RPMI8226 (cell line): ENCODE data around the gene TIAM1.

Experiments used
- DNase-seq: peaks from one replicate; pipeline ENCODE4 v3.0.0-alpha.2; 2015

The TIAM1 gene

DNA sequence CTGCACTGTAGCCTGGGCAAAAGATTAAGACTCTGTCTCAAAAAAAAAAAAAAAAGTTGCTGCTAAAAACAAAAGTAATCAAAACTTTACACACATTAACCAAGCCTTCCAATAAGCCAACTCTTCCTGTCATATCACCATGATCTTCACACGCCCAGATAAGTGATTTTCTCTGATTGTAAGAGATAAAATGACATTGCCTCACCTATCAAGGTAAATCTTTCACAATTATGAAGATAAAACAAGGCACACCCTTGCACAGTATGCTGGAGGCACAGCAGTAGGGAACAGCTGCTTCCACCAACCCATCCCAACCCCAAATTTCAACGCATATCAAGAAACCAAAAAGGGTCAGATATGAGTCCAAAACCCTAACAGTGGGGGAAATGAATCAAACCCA lies 8.8 kb upstream of the TIAM1 start:
- DNase-seq = no peak

DNA sequence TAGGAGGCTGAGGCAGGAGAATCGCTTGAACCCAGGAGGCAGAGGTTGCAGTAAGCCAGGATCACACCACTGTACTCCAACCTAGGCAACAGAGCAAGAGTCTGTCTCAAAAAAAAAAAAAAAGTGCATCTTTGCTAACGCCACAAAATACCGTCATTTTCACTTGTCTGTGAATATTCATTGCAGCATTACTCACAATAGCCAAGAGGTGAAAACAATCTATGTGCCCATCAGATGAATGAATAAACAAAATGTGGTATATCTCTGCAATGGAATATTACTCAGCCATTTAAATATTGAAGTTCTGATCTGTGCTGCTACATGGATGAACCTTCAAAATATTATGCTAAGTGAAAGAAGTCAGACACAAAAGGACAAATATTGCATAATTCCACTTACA lies 7.9 kb upstream of the TIAM1 start:
- DNase-seq = no peak

DNA sequence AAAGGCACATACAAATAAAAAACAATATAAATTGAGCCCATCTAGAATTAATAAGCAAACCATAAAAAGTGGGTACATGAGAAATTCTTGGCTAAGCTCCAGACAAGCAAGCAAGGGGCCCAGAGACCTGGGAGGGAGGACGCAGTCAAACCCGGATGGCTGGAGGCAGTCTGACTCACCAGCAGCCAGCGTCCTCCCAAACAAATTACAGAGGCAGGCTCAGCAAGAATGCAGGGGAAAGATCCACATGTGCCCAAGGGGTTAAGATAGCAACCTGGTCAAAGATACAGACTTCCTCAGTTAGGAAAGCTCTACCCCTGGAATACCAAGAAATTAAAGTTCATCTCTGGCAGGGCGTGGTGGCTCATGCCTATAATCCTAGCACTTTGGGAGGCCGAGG lies 7.4 kb upstream of the TIAM1 start:
- no peak for DNase-seq

DNA sequence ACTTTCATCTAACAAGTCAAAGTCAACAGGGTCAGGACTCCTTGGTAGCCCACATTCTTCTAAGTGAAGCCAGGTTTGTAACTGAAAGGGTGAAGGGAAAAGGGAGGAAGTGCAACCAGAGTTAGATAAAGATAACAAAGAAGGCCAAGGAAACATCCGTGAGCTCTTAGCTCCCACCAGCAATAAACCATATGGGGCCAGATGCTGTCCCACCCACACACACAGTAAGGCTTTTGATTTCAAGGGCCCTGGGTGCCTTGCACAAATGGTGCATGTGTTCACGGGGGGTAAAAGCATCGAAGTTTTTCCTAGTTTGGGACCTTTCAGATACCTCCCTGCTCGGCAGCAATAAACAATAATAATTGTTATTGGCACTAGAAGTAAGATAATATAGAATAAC lies 5.1 kb upstream of the TIAM1 start:
- DNase-seq = no peak

DNA sequence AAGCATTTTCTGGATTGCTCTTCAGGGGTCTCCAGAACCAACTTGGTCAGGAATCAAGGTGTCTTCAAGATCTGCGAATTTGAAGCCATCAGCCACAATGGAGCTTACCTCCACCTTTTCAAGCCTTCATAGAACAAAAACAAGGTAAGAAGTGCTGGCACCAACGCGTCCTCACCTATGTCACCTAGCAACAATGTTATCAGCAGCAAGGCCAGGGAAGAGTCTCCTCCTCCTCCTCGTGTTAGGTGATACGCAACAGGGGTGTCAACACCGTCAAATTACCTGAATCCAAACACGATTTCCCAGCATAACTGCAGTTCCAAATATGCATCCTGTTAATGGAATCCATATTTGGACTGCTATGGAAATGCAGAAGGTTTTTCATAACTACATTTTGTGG lies 4.1 kb upstream of the TIAM1 start:
- no peak for DNase-seq

DNA sequence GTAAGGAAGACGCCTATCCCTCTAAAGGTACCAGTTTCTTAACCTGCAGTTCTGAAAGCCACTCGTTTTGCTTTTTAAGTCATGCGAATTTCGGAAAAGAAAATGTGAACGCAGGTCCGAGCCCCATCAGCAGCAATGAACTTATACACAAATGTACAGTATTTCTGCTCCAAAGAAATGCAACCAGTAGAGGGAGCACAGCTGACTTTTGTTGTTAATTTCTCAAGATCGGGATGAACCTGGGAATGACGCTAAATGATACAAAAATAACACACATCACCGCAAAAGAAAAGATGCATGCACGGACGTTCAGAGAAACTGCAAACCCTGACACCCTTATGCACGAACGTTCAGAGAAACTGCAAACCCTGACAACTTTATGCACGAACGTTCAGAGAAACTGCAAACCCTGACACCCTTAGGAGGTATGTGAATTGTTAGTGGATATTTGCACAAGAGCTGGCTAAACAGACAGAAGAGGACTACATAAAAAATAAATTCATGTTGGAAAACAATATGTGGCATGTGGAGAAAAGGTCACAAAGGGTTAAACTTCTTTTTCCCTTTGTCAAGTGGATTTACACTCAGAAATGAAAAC lies 3.5 kb upstream of the TIAM1 start:
- DNase-seq = peak; percentile 17

DNA sequence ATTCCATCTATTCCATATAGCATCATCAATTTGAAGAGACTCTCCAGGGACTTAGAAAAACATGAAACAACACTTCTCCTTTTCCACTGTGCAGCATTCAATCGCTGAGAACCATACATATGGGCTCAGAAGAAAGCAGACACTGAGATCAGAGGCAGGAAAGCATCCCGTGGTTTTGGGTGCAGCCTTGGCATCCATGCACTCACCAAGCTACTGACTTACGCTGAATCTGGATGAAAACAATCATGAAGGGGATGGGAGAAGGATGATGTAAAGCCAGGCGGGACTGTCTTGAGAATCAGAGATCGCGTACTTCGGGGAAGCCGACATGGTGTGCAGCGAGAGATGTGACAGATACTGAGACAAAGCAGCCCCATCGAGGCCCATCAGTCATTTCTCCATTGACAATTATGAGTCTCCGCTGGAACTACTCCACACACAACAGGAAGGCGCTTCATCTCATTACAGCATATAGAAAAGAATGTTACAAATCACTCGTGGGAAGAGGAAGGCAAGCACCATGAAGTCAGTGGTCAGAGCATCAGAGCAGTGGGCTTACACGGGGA lies 2.3 kb upstream of the TIAM1 start:
- DNase-seq = no peak

DNA sequence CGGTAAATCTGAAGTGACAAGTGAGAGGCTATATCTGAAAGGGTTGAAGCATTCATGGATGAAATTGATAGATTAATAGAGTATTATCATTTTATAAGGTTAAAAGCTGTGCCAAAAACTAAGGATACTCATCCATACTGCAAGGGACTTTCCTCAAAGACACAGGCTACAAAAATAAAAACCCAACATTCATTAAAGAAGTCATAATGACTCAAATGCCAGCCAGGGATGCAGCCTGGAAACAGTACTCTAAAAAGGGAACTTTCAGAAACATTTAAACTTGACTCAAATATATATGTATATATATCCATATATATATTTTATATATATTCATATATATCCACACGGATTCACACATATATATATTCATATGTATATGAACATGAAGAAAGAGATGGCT lies 1.1 kb upstream of the TIAM1 start:
- DNase-seq = no peak

DNA sequence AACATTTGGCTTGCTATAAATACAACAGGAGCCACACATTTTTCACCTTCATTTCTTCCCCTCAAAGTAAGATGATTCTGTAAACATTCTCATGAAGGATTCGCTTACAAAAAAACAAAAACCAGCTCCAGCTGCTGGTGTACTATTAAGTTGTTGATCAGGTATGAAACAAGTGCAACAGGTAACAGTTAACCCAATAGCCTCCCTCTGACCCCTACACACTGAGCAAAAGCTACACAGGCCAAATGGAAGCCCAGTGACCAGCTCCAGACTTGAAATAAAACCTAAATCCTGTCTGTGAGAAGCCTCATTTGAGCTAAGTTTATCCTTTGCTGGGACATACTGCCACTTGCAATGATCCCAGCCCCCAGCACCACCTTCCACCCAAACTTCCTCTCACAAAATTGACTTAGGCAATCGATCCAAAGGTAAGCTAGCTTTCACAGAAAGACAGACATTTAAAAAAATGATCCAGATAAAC lies 991 bp downstream of the TIAM1 start:
- no peak for DNase-seq

DNA sequence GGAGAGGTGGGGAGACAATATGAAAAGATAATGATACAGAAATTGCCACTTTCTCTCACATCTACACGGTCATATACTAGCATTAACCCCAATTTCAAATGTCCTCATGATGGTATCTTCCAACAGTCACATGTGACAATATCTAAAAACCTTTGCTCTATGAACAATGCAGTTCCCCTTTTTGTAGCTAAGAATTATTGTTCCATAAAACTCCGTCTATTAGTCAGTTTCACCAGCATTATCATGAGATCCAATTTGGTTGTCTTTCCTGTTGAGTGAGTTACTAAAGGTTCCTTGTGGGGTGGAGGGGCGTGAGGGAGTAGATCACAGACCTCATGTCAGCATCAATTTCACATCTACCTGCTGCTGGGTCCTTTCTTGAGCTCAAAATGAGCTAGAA lies 1.7 kb downstream of the TIAM1 start:
- no peak for DNase-seq

DNA sequence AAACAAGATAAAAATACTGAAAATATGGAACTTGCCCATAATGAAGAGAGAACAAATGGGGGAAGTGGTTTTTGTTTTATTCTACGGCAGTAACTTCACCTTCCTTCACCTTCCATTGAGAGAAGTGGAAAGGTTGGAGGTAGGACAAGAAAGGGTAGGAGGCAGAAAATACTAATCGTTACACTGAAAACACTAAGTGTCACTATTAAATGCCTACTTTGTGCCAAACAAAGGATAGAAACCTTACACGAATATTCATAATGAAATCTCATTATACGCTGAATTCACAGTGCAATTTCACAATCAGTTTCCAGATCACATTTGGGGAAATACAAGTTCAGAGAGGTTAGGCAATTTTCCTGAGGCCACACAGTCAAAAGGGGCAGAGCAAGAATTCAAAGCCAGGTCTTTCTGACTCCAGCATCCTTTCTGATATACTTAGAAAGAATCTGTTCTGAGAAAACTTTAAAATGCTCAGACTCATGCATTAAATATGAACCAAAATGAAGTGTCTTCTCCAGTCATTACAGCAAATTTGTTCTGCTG lies 3.0 kb downstream of the TIAM1 start:
- no peak for DNase-seq

DNA sequence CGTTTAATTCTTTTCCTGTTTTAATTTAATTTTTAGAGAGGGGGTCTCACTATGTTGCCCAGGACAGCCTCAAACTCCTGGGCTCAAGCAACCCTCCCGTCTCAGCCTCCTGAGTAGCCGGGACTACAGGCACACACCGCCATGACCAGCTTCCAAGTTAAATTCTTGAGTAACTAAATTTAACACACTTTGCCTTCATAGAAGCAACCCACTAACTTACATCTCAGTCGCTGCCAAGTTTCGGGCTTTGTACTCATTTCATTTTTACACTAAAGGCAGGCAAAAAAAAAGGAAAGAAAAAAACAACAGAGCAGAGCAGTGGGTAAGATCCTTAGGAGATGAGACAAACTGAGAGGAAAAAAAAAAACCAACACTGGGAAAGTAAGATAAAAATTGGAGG lies 3.5 kb downstream of the TIAM1 start:
- DNase-seq = no peak

DNA sequence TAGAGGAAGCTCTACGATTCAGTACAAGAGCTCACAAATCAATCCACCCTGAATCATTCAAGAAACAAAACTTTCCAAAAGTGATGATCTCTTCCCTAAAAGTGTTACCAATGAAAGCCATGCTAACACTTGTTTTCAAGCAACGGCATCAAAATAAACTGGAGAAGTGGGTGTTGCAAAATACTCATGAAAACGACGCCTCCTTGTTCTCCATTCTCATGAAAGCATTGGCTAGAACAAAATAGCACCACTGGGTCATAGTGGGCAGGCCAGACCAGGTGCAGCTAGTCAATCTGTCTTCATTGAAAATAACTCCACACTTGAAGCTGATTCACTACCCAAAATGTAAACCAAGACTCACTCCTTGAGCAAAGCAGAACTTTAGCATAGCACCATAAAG lies 4.3 kb downstream of the TIAM1 start:
- DNase-seq = no peak

DNA sequence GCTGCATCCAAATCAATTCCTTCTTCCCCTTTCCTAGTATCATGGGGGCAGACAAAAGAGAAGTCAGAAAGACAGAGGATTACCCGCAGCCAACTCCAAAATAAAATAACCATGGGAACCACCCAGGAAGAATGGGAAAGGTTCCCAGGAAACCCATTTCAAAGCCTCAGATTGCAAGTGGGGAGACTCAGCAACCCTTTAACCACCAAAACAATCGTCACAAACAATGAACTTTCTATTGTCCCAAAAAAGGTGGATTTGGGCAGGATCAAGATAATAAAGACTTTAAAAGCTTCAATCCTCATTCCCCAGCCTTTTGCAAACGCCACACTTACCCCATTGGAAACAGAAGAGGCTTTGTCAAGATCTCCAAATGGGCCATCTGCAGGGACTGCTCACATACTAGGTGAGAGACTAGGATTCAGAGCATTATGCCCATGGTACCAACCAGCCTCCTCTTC lies 5.1 kb downstream of the TIAM1 start:
- DNase-seq = no peak

DNA sequence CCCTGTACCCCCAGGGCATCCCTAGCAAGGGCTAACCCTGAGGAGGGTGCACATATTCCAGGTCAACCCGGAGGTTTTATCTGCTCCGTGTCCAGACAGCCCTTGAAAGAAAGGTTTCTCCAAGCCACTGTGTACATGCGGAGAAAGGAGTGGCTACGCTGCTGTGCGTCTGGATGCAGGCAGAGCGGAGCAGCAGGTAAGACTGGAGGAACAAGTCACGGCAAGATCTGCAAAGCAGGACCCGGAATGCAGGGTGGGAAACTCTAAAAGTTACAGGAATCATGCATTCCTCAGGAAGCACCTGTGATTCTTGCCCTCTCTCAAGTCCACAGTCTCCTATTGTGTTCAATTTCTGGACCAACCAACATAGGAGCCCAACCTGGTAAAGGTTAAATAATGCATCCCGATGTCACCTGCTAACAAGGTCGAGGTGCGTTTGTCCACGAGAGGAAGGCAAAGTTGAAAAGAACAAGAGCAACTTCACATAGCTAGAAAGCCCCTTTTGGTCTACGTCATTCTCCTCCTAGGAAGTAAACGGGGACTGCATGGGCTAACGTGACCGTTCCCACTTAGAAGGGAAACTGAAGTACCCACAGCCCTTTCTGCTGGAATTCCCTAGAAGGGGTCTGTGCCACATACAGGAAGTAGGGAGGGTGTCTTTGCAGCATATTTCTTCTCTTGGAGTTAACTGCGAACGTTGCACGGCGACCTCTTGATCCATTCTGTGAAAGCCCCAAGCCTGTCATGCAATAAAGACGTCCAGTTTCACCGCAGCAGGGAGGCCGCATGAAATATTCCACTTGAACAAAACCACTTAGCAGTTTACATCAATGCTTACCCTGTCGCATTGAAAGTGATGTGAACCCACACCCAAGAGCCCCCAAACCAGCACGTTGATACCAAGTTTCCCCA lies 5.8 kb downstream of the TIAM1 start:
- DNase-seq = no peak

DNA sequence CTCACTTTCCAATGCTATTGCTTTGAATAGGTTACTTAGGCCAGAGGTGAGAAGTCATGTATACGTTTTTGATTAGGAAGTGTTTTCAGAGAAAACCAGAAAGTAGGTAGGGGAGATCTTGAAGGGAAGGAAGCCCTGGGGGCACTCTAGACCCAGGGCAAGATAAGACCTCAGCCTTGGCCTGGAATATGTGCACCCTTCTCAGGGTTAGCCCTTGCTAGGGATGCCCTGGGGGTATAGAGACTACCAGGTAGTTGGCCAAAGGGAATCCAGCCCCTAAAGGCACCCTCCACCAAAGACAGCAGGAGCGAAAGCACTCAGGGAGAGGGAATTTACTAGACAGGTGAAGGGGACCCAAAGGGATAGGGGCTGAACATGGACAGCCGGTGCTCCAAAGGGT lies 7.0 kb downstream of the TIAM1 start:
- no peak for DNase-seq

DNA sequence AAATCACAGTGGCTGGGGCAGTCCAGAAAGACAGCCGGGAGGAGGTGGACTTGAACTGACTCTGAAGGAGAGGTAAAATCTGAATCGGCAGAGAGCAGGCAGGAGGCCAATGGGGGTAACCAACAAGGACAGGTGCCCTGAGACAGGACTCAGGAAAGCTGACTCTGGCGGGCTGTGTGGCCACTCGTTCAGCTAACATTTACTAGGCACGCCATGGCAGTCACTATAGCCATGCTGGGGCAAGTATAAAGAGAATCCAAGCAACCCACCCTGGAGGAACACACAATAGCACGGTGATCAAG lies 7.4 kb downstream of the TIAM1 start:
- DNase-seq = no peak

DNA sequence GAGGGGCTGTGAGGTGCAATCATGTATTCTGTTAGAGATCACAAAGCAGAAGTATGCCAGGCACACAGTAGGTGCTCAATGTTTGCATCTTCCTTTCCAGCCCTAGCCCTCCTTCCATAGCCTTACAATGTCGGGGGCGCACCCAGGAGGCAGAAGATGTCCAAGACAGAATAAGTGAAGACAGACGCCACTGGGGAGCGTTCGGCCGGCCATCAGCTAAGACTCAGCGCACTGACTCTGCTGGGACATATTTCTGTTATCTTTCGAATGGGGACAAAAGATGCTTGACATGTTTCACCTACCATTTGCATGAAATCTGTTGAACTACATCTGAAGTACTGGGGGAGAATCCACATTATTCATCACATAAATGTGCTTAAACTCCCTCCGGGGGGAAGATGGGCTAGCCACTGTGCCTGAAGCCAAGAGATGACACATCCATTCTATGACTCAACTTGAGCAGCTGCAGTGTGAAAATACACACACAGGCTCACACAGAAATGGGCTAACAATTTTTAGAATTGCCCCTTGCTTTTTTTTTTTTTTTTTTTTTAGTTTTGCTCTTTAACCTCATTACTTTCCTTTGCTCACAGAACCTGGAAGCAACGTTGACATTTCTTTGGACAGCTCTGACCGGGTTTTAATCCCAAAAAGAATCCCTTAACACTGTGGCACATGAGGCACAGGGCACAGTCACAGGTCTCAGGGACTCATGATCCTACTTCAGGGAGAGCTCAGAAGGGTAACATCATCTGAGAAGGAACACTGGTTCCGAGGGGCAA lies 7.9 kb downstream of the TIAM1 start:
- DNase-seq = no peak

DNA sequence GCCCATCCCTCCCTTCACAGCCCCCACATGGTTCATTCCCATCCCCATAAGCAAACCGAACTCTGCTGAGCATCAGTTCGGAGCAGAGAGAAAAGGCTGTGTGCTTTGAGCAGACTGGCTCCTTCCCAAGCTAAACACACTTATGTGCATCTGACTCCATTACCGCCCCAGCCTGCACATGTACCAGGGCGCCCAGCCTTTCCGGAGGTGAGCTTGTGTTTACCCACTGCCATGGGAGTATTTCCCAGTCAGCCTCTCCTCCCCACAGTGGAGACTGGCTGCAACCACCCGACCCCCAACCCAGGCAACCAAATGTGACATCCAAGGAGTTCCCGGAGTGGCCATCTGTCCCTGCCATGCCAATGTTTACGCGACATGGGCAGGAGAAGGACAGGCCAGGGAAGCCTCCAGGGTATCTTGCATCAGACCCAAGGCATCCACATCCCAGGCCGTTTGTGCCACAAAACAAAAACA lies 9.4 kb downstream of the TIAM1 start:
- no peak for DNase-seq

DNA sequence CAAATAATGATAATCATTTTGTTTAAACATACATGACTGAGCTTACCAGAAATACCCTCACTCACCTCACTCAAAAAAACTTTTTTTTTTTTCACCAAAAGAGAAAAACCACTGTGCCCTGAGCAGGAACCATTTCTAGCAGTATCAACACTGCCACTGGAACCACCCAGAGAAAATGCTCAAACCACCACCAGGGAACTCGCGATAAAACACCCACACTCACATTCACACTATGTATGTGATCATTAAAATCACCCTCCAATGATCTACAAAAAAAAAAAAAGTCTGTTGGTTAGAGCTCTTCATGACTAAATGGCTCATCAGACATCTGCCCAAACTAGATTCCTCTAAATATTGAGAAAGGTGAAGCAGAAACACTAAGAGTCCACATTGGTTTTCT lies 11.5 kb downstream of the TIAM1 start:
- DNase-seq = no peak

DNA sequence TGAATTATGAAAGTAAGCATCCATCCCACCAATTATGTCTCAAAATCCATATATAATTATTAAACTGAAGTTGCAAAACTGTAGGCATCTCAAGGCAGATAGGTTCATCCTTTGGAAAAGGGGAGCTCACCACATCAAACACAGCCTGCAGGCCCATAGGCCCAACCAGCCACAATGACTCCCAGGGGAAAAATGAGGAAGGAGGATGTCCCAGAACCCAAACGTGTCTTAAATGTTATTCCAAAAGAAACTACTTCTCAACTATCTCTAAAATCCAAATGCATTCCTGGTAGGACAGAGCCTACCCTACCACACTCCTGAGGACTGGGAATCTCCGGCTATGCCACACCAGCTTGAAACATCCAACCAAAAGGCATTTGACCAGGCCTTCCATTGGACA lies 12.8 kb downstream of the TIAM1 start:
- DNase-seq = no peak

DNA sequence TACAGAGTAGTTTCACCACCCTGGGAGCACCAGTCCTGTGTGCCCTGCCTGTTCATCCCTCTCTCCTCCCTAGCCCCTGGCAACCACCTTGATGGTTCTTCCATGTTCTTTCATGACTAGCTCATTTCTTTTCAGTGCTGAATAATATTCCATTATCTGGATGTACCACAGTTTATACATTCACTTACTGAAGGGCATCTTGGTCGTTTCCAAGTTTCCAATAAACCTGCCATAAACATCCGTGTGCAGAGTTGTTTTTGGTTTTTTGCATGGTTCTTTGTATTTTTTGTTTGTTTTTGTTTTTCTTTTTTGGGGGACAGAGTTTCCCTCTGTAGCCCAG lies 13.9 kb downstream of the TIAM1 start:
- no peak for DNase-seq

DNA sequence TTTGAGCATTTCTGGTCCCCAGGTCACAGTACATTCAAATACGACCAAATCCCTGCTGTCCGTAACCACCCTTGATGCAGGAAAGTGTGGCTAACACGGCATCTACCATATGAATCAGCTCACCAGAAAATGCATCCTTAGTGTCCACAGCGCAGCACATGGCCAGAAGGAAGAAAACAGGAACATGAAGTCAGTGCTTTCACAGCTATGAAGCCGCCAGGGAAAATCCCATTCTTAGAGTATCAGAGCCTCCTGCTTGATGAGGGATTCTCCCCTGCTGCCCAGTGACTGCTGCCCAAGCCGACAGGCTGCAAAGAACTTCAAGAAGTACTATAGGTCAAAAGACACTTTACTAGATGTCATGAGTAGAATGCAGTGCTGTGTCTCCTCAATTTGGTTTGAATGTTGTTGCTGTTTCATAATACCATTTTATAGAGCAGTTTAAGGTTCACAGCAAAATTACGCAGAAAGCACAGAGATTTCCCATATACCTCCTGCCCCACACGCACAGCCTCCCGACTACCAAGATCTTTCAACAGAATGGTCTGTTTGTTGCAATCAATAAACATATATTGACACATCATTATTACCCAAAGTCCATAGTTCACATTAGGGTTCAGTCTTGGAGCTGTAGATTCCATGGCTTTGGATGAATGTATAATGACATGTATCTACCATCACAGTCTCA lies 14.5 kb downstream of the TIAM1 start:
- DNase-seq = no peak
